ENCODE data around the gene MED27. TPM values are rescaled to one million over a fixed set of nuclear protein-coding genes. Genes with fewer than 3 reads are reported as not detected.

MED27 gene
- total and polyA plus RNA-seq, 2 experiments from 2014 or later = 18.3 to 69.2 TPM

GRCh38 chr9:131817627-131818026 lies 262.0 kb downstream of the MED27 start:
- Histone ChIP-seq H3K36me3 (no peaks in the 10 kb centered on the region), H3K4me3 (no peak overlapping the region), H3K27me3 (no peaks in the 10 kb centered on the region), H3K4me1 (ENCODE audit: low read depth) (no peaks in the 10 kb centered on the region), H3K9me3 (ENCODE audit: low read depth) (no peaks in the 10 kb centered on the region), H3K27ac (no peak overlapping the region)
- no peak for DNase-seq (ENCODE audit: low read depth in 1 of 2, low spot score in 1 of 2)
- TF ChIP-seq, protein P1, sequence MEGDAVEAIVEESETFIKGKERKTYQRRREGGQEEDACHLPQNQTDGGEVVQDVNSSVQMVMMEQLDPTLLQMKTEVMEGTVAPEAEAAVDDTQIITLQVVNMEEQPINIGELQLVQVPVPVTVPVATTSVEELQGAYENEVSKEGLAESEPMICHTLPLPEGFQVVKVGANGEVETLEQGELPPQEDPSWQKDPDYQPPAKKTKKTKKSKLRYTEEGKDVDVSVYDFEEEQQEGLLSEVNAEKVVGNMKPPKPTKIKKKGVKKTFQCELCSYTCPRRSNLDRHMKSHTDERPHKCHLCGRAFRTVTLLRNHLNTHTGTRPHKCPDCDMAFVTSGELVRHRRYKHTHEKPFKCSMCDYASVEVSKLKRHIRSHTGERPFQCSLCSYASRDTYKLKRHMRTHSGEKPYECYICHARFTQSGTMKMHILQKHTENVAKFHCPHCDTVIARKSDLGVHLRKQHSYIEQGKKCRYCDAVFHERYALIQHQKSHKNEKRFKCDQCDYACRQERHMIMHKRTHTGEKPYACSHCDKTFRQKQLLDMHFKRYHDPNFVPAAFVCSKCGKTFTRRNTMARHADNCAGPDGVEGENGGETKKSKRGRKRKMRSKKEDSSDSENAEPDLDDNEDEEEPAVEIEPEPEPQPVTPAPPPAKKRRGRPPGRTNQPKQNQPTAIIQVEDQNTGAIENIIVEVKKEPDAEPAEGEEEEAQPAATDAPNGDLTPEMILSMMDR (IDR thresholded peaks at IDR 0.05; ENCODE audit: low read depth, low read length) = no peak

- DNase-seq (ENCODE audit: low read depth in 1 of 2, low spot score in 1 of 2) = no peak
- Histone ChIP-seq H3K27me3 (no peaks in the 10 kb centered on the region), H3K27ac (no peak overlapping the region), H3K4me3 (no peak overlapping the region), H3K4me1 (ENCODE audit: low read depth) (no peaks in the 10 kb centered on the region), H3K36me3 (no peaks in the 10 kb centered on the region), H3K9me3 (ENCODE audit: low read depth) (no peaks in the 10 kb centered on the region)
- TF ChIP-seq, protein P1 (IDR thresholded peaks at IDR 0.05; ENCODE audit: low read depth, low read length) = no peak
Observed at GRCh38 chr9:131817073-131817472, 262.6 kb downstream of the MED27 start.

DNA sequence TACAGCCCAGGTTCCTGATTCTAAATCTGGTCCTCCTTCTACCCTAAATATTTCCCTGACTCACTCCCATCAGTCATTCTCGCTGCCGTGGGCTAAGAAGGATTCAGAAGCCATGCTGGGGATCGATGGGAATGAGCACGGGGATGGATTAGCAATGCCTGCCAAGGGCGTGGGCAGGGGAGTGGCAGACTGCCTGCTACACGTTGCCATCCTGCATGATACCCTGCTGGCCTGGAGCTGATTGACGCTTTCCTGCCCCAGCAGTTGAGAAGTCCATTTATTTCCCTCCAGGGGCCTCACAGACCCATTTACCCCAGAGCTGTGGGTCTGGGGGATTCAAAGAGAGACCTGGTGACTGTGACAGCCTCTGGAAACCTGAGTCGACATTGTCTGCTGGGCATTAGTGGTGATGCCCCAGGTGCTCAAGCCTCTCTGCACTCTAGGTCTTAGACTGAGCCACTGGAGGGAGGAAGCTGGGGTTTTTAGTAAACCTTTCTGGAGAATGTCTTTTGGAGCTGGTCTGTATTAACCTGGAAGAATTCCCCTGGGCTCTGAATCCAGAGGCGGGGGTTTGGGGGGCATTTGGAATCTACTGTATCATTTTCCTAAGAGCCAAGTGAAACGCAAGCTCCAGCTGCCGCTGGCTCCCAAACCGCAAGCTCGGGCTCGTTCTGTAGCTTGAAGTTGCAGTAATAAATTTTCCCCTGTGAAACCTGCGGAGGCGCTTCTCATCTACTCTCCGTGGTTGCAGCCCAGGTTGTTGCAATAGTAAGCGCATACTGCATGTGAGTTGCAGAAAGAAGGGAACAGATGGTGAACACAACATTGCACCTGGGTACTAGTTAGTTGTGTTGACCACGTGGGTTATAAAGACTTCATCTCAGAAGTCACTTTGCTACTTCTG lies 263.4 kb downstream of the MED27 start:
- no peaks in the 10 kb centered on the region for H3K36me3 ChIP-seq
- no peaks in the 10 kb centered on the region for H3K4me1 ChIP-seq (ENCODE audit: low read depth)
- DNase-seq (ENCODE audit: low read depth in 1 of 2, low spot score in 1 of 2) = no peak
- H3K27ac ChIP-seq = no peak overlapping the region
- no peak overlapping the region for H3K4me3 ChIP-seq
- H3K9me3 ChIP-seq (ENCODE audit: low read depth) = no peaks in the 10 kb centered on the region
- no peaks in the 10 kb centered on the region for H3K27me3 ChIP-seq
- TF ChIP-seq, protein P1 (IDR thresholded peaks at IDR 0.05; ENCODE audit: low read depth, low read length) = no peak

DNA sequence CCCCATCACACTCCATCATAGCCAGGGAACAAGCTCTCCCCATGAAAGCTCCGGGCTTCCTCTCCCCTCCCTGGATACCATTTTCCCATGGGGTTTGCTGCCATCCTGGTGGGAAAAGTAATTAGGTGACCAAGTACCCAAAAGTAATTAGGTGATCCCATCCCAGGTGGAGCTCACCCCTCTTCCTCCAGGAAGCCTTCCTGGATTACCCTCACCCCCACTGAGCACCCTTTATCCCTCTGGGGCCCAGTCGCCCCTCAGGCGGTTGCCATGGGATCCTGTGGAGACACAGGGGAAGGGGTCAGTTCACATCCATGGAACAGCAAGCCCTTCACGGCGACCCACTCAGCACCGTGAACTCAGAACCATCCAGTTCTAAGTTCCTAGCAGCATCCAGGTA lies 265.0 kb downstream of the MED27 start:
- no peaks in the 10 kb centered on the region for H3K4me1 ChIP-seq (ENCODE audit: low read depth)
- TF ChIP-seq, protein P1 (IDR thresholded peaks at IDR 0.05; ENCODE audit: low read depth, low read length) = no peak
- no peak for DNase-seq (ENCODE audit: low read depth in 1 of 2, low spot score in 1 of 2)
- H3K9me3 ChIP-seq (ENCODE audit: low read depth) = no peaks in the 10 kb centered on the region
- no peaks in the 10 kb centered on the region for H3K36me3 ChIP-seq
- no peaks in the 10 kb centered on the region for H3K27me3 ChIP-seq
- H3K4me3 ChIP-seq = no peak overlapping the region
- H3K27ac ChIP-seq = no peak overlapping the region

DNA sequence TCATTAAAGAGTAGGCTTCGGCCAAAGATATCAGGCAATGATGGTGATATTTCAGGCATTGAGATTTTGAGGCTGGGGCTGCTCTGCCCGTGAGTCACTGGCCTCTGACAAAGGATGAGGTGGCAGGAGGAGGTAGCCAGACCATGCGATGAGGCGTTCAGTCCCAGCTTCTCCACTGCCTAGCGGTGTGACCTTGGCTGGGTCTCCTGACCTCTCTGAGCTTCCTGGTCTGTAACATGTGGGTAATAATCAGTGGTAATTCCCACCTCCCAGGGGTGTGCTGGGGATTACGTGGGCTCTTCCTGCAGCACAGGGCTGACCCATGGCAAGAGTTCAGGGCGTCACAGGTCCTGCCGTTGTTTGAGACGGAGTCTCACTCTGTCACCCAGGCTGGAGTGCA lies 266.6 kb downstream of the MED27 start:
- no peaks in the 10 kb centered on the region for H3K27me3 ChIP-seq
- no peak overlapping the region for H3K27ac ChIP-seq
- H3K4me1 ChIP-seq (ENCODE audit: low read depth) = no peaks in the 10 kb centered on the region
- H3K4me3 ChIP-seq = no peak overlapping the region
- DNase-seq (ENCODE audit: low read depth in 1 of 2, low spot score in 1 of 2) = no peak
- TF ChIP-seq, protein P1 (IDR thresholded peaks at IDR 0.05; ENCODE audit: low read depth, low read length) = no peak
- no peaks in the 10 kb centered on the region for H3K9me3 ChIP-seq (ENCODE audit: low read depth)
- no peaks in the 10 kb centered on the region for H3K36me3 ChIP-seq

All from cardiac muscle cell (in vitro differentiated cells and primary cell).